Hematopoietic multipotent progenitor cell treated with erythropoietin and hydrocortisone succinate and interleukin-3 and kit ligand, for 8 days (in vitro differentiated cells): ENCODE data around the gene SALL2.
"Not testable (repeated sequence)": the region's sequence is repeated elsewhere in the genome, so short reads cannot be mapped to it uniquely, and the experiment has no call there.

Source experiments
- DNase-seq: peaks from one replicate; pipeline ENCODE4 v3.0.0-alpha.2; 2015

The SALL2 gene

GRCh38 chr14:21525962-21526671 lies at the start of gene SALL2:
TSS of gene SALL2 (minus strand) at chr14:21526346. CDS start at chr14:21526127, 219 bp downstream.
- DNase-seq, result peak; percentile 70

- DNase-seq, result no peak
Observed at GRCh38 chr14:21575661-21576060, 49.5 kb upstream of the SALL2 start.

GRCh38 chr14:21572604-21573003 lies 46.5 kb upstream of the SALL2 start:
- no peak for DNase-seq

GRCh38 chr14:21558703-21559170 lies 32.6 kb upstream of the SALL2 start:
- no peak for DNase-seq

GRCh38 chr14:21557084-21557901 lies 31.1 kb upstream of the SALL2 start:
- DNase-seq, result peak; percentile 92

- no peak for DNase-seq
Observed at GRCh38 chr14:21556378-21557083, 30.4 kb upstream of the SALL2 start.

- no peak for DNase-seq
Observed at GRCh38 chr14:21553266-21553665, 27.1 kb upstream of the SALL2 start.

GRCh38 chr14:21544588-21544987 lies 18.4 kb upstream of the SALL2 start:
- not testable (repeated sequence) for DNase-seq

GRCh38 chr14:21543963-21544362 lies 17.8 kb upstream of the SALL2 start:
- DNase-seq, result no peak

- DNase-seq, result no peak
Observed at GRCh38 chr14:21543521-21543960, 17.4 kb upstream of the SALL2 start.

- DNase-seq, result no peak
Observed at GRCh38 chr14:21541413-21542074, 15.4 kb upstream of the SALL2 start.

GRCh38 chr14:21539189-21539940 lies 13.2 kb upstream of the SALL2 start:
- DNase-seq, result no peak

GRCh38 chr14:21537090-21537424 lies 10.9 kb upstream of the SALL2 start:
- DNase-seq, result no peak

GRCh38 chr14:21536418-21537089 lies 10.4 kb upstream of the SALL2 start:
- no peak for DNase-seq

- no peak for DNase-seq
Observed at GRCh38 chr14:21535545-21536417, 9.6 kb upstream of the SALL2 start.

- no peak for DNase-seq
Observed at GRCh38 chr14:21534576-21534975, 8.4 kb upstream of the SALL2 start.

- no peak for DNase-seq
Observed at GRCh38 chr14:21533294-21533693, 7.1 kb upstream of the SALL2 start.

- no peak for DNase-seq
Observed at GRCh38 chr14:21529515-21529914, 3.4 kb upstream of the SALL2 start.

- peak; percentile 67 for DNase-seq
Observed at GRCh38 chr14:21528381-21529348, 2.5 kb upstream of the SALL2 start.
